ENCODE results near the gene CTRL.
A peak's percentile ranks its signal among the peaks of the same experiment; 100 is the strongest.

CTRL gene

GRCh38 chr16:67885545-67885944 is 46.1 kb downstream of the CTRL start:
- Histone ChIP-seq H3K4me3 (ENCODE audit: severe bottlenecking) (no peak overlapping the region), H3K4me1 (ENCODE audit: insufficient read depth, poor library complexity, severe bottlenecking) (peaks cover 5% of the 10 kb centered on the region), H3K36me3 (ENCODE audit: low read depth) (peaks cover 31% of the 10 kb centered on the region), H3K9me3 (ENCODE audit: severe bottlenecking) (no peaks in the 10 kb centered on the region), H3K27me3 (ENCODE audit: insufficient read depth, poor library complexity, severe bottlenecking) (no peaks in the 10 kb centered on the region), H3K27ac (ENCODE audit: poor library complexity, severe bottlenecking) (no peak overlapping the region)
- DNase-seq (ENCODE audit: low spot score) (no peak), ATAC-seq (ENCODE audit: low read depth) (no peak)
- TF ChIP-seq, protein P1, sequence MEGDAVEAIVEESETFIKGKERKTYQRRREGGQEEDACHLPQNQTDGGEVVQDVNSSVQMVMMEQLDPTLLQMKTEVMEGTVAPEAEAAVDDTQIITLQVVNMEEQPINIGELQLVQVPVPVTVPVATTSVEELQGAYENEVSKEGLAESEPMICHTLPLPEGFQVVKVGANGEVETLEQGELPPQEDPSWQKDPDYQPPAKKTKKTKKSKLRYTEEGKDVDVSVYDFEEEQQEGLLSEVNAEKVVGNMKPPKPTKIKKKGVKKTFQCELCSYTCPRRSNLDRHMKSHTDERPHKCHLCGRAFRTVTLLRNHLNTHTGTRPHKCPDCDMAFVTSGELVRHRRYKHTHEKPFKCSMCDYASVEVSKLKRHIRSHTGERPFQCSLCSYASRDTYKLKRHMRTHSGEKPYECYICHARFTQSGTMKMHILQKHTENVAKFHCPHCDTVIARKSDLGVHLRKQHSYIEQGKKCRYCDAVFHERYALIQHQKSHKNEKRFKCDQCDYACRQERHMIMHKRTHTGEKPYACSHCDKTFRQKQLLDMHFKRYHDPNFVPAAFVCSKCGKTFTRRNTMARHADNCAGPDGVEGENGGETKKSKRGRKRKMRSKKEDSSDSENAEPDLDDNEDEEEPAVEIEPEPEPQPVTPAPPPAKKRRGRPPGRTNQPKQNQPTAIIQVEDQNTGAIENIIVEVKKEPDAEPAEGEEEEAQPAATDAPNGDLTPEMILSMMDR (IDR thresholded peaks at IDR 0.05; ENCODE audit: poor library complexity, severe bottlenecking) = no peak

DNA sequence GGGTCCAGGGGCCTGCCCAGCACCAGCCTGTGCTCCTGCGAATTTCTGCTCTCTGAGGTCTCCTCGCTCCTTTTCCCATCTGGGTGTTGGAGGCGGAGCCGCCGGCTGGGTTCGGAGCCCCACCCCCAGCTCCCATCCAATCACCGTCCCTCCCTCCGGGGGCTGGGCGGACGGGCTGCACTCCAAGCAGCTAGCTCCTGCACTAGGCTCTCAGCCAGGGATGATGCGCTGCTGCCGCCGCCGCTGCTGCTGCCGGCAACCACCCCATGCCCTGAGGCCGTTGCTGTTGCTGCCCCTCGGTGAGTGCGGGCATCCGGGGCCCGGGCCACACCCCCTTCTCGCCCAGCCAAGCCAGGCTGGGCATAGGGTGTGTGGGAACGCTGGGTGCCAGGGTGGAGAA is 47.0 kb downstream of the CTRL start, which contains the start of gene NRN1L:
NRN1L (plus strand) TSS at position 202 of the 400 bp plus-strand sequence; CDS start at position 221, 19 bp downstream.
- TF ChIP-seq, protein P1 (IDR thresholded peaks at IDR 0.05; ENCODE audit: poor library complexity, severe bottlenecking) = no peak
- peak; percentile 94 for DNase-seq (ENCODE audit: low spot score)
- H3K9me3 ChIP-seq (ENCODE audit: severe bottlenecking) = no peaks in the 10 kb centered on the region
- H3K36me3 ChIP-seq (ENCODE audit: low read depth) = peaks cover 39% of the 10 kb centered on the region
- H3K27me3 ChIP-seq (ENCODE audit: insufficient read depth, poor library complexity, severe bottlenecking) = no peaks in the 10 kb centered on the region
- no peak within 1 kb of the TSS for H3K4me3 ChIP-seq (ENCODE audit: severe bottlenecking)
- H3K4me1 ChIP-seq (ENCODE audit: insufficient read depth, poor library complexity, severe bottlenecking) = peaks cover 5% of the 10 kb centered on the region
- ATAC-seq (ENCODE audit: low read depth) = peak; percentile 87
- no peak within 1 kb of the TSS for H3K27ac ChIP-seq (ENCODE audit: poor library complexity, severe bottlenecking)

- TF ChIP-seq, protein P1 (IDR thresholded peaks at IDR 0.05; ENCODE audit: poor library complexity, severe bottlenecking) = peak; percentile 80
- DNase-seq (ENCODE audit: low spot score) (no peak), ATAC-seq (ENCODE audit: low read depth) (peak; percentile 47; the same call in 2 of the 3 replicates)
- H3K27ac ChIP-seq (ENCODE audit: poor library complexity, severe bottlenecking) = no peak overlapping the region
- H3K4me3 ChIP-seq (ENCODE audit: severe bottlenecking) = no peak overlapping the region
- H3K27me3 ChIP-seq (ENCODE audit: insufficient read depth, poor library complexity, severe bottlenecking) = no peaks in the 10 kb centered on the region
- peaks cover 47% of the 10 kb centered on the region for H3K36me3 ChIP-seq (ENCODE audit: low read depth)
- no peaks in the 10 kb centered on the region for H3K9me3 ChIP-seq (ENCODE audit: severe bottlenecking)
- peaks cover 5% of the 10 kb centered on the region for H3K4me1 ChIP-seq (ENCODE audit: insufficient read depth, poor library complexity, severe bottlenecking)
Measured at GRCh38 chr16:67883872-67884261, 47.8 kb downstream of the CTRL start.

DNA sequence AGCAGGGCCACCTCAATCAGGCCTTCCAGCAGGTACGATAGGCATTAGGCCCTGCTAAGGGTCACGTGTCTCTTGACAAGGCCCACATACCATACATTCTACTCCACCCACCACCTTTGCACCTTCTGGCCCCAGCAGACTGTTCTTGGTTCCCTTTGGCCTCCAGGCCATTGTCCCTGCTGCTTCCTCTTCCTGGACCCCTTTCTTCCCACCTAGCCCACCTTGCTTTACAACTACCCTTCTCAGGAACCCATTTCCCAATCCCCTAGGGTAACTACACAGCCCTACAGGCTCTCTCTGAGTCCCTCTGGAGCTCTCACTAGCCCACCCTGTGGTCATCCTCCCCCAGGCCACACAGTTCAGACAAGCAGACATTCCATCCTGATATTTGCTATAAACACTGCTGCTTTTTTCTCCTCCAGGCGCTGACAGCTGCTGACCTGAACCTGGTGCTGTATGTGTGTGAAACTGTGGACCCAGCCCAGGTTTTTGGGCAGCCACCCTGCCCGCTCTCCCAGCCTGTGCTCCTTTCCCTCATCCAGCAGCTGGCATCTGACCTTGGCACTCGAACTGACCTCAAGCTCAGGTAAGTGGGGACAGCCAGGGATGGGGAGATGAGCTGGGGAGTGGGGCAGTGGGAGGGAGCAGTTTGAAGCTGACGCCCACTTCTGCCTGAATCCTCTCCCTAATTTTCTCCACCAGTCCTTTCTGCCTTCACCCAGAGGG is 48.4 kb downstream of the CTRL start:
- Histone ChIP-seq H3K27ac (ENCODE audit: poor library complexity, severe bottlenecking) (no peak overlapping the region), H3K36me3 (ENCODE audit: low read depth) (peaks cover 52% of the 10 kb centered on the region), H3K27me3 (ENCODE audit: insufficient read depth, poor library complexity, severe bottlenecking) (no peaks in the 10 kb centered on the region), H3K4me3 (ENCODE audit: severe bottlenecking) (no peak overlapping the region), H3K4me1 (ENCODE audit: insufficient read depth, poor library complexity, severe bottlenecking) (peaks cover 5% of the 10 kb centered on the region), H3K9me3 (ENCODE audit: severe bottlenecking) (no peaks in the 10 kb centered on the region)
- TF ChIP-seq, protein P1 (IDR thresholded peaks at IDR 0.05; ENCODE audit: poor library complexity, severe bottlenecking) = no peak
- no peak for DNase-seq (ENCODE audit: low spot score)
- no peak; the same call in 2 of the 3 replicates for ATAC-seq (ENCODE audit: low read depth)
